ENCODE results near the gene CCSER1. TPM values are rescaled to one million over a fixed set of nuclear protein-coding genes. Genes with fewer than 3 reads are reported as not detected.

CCSER1 gene
- total RNA-seq (ENCODE audit: insufficient read depth, low replicate concordance) = 14.7 TPM

GRCh38 chr4:90127223-90127705, at the start of gene CCSER1:
Gene CCSER1, plus strand, starts transcription at chr4:90127394.
- peak; percentile 85 for DNase-seq (ENCODE audit: low spot score)

- DNase-seq (ENCODE audit: low spot score) = no peak
These were observed 48.8 kb upstream of the CCSER1 start for GRCh38 chr4:90078440-90078839.

DNA sequence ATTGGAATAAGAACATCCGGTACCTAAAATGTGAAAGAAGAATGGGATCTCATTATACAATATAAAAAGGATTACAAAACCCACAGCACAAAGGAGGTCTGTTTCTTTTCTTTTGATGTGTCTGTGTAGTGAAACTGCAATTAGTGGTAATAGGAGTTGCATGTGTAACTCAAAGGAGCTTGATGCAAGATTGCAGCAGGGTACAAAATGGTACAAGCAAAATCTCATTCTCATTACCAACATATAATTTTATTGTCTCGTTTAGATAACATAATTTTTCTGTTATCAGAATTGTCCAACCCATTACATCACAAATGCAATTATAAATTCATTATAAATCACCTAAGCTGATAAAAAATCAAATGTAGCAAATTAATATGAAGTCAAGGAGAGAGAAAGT, 47.1 kb upstream of the CCSER1 start:
- no peak for DNase-seq (ENCODE audit: low spot score)

GRCh38 chr4:90081432-90082144, 45.6 kb upstream of the CCSER1 start:
- DNase-seq (ENCODE audit: low spot score) = no peak

GRCh38 chr4:90082449-90082848, 44.7 kb upstream of the CCSER1 start:
- no peak for DNase-seq (ENCODE audit: low spot score)

- DNase-seq (ENCODE audit: low spot score) = no peak
These were observed 42.8 kb upstream of the CCSER1 start for GRCh38 chr4:90084277-90084966.

- no peak for DNase-seq (ENCODE audit: low spot score)
These were observed 42.3 kb upstream of the CCSER1 start for GRCh38 chr4:90084967-90085295.

DNA sequence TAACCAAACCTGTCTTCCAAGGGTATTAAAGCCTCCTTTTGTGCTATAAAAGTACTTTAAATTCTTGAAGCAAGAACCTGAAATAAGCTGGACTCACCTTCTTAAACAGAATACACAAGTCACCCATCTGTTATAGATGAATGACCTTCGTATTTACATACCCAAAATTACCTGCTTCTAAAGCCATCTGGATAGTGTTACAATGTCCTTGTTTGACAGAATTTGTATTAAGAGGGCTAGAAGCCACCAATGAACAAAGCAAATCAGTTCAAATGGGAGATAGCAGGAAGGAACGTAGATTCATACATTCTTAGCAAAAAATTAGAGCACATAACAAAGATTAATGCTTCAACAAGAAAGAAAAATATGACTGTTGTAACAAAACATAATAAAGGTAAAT, 33.7 kb upstream of the CCSER1 start:
- no peak for DNase-seq (ENCODE audit: low spot score)

DNA sequence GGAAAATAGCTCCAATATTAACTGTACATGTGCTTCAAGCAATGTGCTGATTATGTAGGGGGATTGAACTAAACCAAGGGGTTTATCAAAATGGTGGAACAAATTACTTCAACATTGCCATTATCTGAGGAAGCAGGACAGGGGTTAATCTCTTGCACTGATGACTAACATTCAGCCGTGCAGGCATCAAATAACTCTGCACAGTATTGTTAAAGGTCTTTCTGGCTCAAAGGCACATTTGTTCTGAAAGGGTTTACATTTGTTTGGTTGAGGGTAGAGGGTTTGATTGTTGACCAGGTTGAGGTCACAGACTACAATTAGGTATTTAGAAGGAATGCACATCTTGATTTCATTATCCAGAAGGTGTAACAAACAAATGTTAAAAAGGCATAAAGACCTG, 32.2 kb upstream of the CCSER1 start:
- DNase-seq (ENCODE audit: low spot score) = no peak

DNA sequence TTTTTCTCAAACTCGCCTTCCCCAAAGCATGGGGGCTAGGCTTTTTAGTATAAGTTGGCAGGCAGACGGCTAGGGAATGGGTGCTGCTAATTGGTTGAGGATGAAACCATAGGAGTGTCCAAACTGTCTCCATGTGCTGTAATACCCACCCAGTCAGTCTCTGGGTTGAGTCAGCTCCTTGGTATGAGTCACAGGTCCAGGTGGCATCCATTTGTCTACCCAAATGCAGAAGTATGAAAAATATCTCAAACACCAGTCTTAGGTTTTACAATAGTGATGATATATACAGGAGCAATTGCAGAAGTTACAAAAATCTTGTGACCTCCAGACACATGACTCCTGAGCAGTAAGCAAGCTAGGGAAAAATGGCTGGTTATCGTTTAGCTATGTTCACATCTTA, 27.4 kb upstream of the CCSER1 start:
- DNase-seq (ENCODE audit: low spot score) = no peak

GRCh38 chr4:90103991-90104390, 23.2 kb upstream of the CCSER1 start:
- no peak for DNase-seq (ENCODE audit: low spot score)

DNA sequence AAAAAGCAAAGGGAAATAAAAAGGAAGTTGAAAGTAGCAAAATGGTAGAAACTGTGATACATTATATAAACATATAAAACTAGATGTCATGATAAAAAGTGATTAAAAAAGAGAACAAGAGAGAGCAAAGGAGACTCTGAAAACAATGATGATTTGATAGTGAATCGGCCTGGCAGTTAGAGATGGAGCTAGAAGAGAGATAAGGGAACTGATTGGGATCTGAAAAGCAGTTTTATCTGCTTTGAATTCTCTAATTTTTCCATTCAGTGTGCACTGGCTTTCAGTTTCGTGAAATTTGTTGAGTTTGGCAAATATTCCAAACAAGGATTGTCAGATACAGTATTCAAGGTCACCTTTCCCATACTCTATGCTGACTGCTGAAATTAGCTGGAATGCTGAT, 21.9 kb upstream of the CCSER1 start:
- DNase-seq (ENCODE audit: low spot score) = no peak

- DNase-seq (ENCODE audit: low spot score) = no peak
These were observed 14.5 kb upstream of the CCSER1 start for GRCh38 chr4:90112715-90113114.

- DNase-seq (ENCODE audit: low spot score) = no peak
These were observed 13.2 kb upstream of the CCSER1 start for GRCh38 chr4:90113881-90114457.

GRCh38 chr4:90118527-90119195, 8.5 kb upstream of the CCSER1 start:
- DNase-seq (ENCODE audit: low spot score) = no peak

DNA sequence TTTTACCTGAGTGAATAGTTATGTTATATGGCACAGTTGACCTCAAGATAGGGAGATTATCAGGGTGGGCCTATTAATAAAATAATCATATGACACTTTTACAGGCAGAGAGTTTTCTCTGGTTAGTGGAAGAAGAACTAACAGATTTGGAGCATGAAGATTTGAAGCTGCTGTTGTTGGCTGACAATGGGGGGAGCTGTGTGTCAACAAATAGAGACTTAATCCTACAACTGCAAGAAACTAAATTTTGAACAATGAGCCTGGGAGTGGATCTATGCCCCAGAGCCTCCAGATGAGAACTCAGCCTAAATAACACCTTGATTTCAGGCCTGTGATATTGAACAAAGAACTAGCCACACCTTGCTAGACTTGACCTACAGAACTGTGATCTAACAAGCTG, 7.2 kb upstream of the CCSER1 start:
- DNase-seq (ENCODE audit: low spot score) = no peak

- no peak for DNase-seq (ENCODE audit: low spot score)
These were observed 6.4 kb upstream of the CCSER1 start for GRCh38 chr4:90120815-90121214.

GRCh38 chr4:90121676-90122354, 5.4 kb upstream of the CCSER1 start:
- DNase-seq (ENCODE audit: low spot score) = no peak

GRCh38 chr4:90122355-90122748, 4.8 kb upstream of the CCSER1 start:
- no peak for DNase-seq (ENCODE audit: low spot score)

- DNase-seq (ENCODE audit: low spot score) = no peak
These were observed 2.9 kb upstream of the CCSER1 start for GRCh38 chr4:90124276-90124675.

DNA sequence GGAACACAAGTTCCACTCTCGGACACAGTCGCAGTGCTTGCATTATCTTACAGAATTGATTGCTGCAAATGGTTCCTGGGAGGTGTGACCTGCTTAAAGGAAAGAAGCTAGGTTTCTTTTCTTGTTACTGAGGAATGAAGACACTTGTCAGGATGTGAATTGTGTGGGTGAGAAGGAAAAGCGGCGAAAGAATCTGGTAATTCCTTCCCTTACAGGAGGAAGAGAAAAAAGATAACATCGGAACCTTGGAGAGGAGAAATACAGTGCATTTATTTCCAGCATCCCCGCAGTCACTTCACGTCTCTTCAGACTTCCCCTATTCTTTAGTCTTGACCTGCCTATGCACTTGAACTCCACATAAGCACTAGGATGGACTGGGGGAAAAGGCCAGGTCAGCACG, 389 bp upstream of the CCSER1 start:
- DNase-seq (ENCODE audit: low spot score) = no peak
